ENCODE measurements around the gene CFL1. TPM values are rescaled to one million over a fixed set of nuclear protein-coding genes. Genes with fewer than 3 reads are reported as not detected.

CFL1 gene
- total and polyA plus RNA-seq, 8 donors, result 389 to 1,430 (median 667) TPM

GRCh38 chr11:65898656-65899355, 40.8 kb upstream of the CFL1 start:
- Histone ChIP-seq H3K36me3 (peaks cover 0 to 7% (median 0%) of the 10 kb centered on the region in 4 donors), H3K4me3 (peak overlapping the region; percentile 57 to 66 (median 62)), H3K4me1 (peaks cover 12 to 54% (median 21%) of the 10 kb centered on the region in 4 donors), H3K27ac (peak overlapping the region in 4 of 5 donors; percentile 38 to 86 (median 83)), H3K9me3 (no peaks in the 10 kb centered on the region), H3K27me3 (peaks cover 0 to 11% (median 10%) of the 10 kb centered on the region in 3 donors)
- no peak for TF ChIP-seq POLR2AphosphoS5 (IDR thresholded peaks at IDR 0.05)
- WGBS, 5 donors, result 25 to 44% (median 28%) methylated on average over 15 to 28 of the region's 28 CpGs
- intact Hi-C loops (cut with DNase I; ENCODE audit: low total_unique reads), result no loop called here
- DNase-seq, result no peak

GRCh38 chr11:65897020-65897471, 39.1 kb upstream of the CFL1 start:
- Histone ChIP-seq H3K9me3 (no peaks in the 10 kb centered on the region), H3K36me3 (peaks cover 0 to 7% (median 0%) of the 10 kb centered on the region in 4 donors), H3K4me3 (no peak overlapping the region), H3K4me1 (peaks cover 30 to 67% (median 38%) of the 10 kb centered on the region in 4 donors), H3K27ac (no peak overlapping the region), H3K27me3 (peaks cover 0 to 11% (median 10%) of the 10 kb centered on the region in 3 donors)
- TF ChIP-seq POLR2AphosphoS5 (IDR thresholded peaks at IDR 0.05), result no peak
- TF ChIP-seq EP300 (IDR thresholded peaks at IDR 0.05), result no peak
- TF ChIP-seq CTCF (IDR thresholded peaks at IDR 0.05), result no peak
- no peak for TF ChIP-seq POLR2A (IDR thresholded peaks at IDR 0.05)
- intact Hi-C loops (cut with DNase I; ENCODE audit: low total_unique reads), result no loop called here
- WGBS, 5 donors, result 78 to 92% (median 88%) methylated on average over 4 of the region's 4 CpGs
- DNase-seq, result no peak

GRCh38 chr11:65896034-65896999, 38.3 kb upstream of the CFL1 start:
- WGBS, 5 donors, result 85 to 90% (median 87%) methylated on average over 14 of the region's 14 CpGs
- TF ChIP-seq POLR2A (IDR thresholded peaks at IDR 0.05) (no peak), CTCF (IDR thresholded peaks at IDR 0.05) (no peak), EP300 (IDR thresholded peaks at IDR 0.05) (no peak), POLR2AphosphoS5 (IDR thresholded peaks at IDR 0.05) (no peak)
- intact Hi-C loops (cut with DNase I; ENCODE audit: low total_unique reads), result no loop called here
- H3K27me3 ChIP-seq, result peaks cover 0 to 11% (median 10%) of the 10 kb centered on the region in 3 donors
- no peak overlapping the region for H3K4me3 ChIP-seq
- no peak for DNase-seq
- H3K4me1 ChIP-seq, result peaks cover 37 to 74% (median 45%) of the 10 kb centered on the region in 4 donors
- peaks cover 0 to 7% (median 0%) of the 10 kb centered on the region in 4 donors for H3K36me3 ChIP-seq
- no peaks in the 10 kb centered on the region for H3K9me3 ChIP-seq
- H3K27ac ChIP-seq, result no peak overlapping the region

- Histone ChIP-seq H3K27ac (no peak overlapping the region), H3K9me3 (no peaks in the 10 kb centered on the region), H3K4me3 (no peak overlapping the region), H3K36me3 (peaks cover 0 to 7% (median 0%) of the 10 kb centered on the region in 4 donors), H3K27me3 (peaks cover 0 to 11% (median 10%) of the 10 kb centered on the region in 3 donors), H3K4me1 (peaks cover 45 to 74% (median 50%) of the 10 kb centered on the region in 4 donors)
- no peak for TF ChIP-seq POLR2AphosphoS5 (IDR thresholded peaks at IDR 0.05)
- TF ChIP-seq EP300 (IDR thresholded peaks at IDR 0.05), result no peak
- TF ChIP-seq CTCF (IDR thresholded peaks at IDR 0.05), result no peak
- no peak for TF ChIP-seq POLR2A (IDR thresholded peaks at IDR 0.05)
- DNase-seq, result no peak
- WGBS, 5 donors, result 88 to 99% (median 94%) methylated on average over 5 of the region's 5 CpGs
- intact Hi-C loops (cut with DNase I; ENCODE audit: low total_unique reads), result no loop called here
Measured at GRCh38 chr11:65895482-65895981, 37.6 kb upstream of the CFL1 start.
